Left cardiac atrium (tissue), 4 donors: ENCODE results near the gene RASGRP3. TPM values are rescaled to one million over a fixed set of nuclear protein-coding genes. Genes with fewer than 3 reads are reported as not detected.

Experiments
- ATAC-seq, 2 donors: fragments of 200-7000 bp; cut with Tn5 transposase; one replicate each; pipeline ENCODE4 v1.9.1; 2020; ENCODE audit warnings: mild to moderate bottlenecking in 2 of 2, moderate library complexity in 2 of 2
- DNase-seq: peaks from one replicate; pipeline ENCODE4 v3.0.0-alpha.2; 2020
- intact Hi-C, 2 donors: fragments of 100-400 bp; cut with DNase I; formaldehyde crosslinking; loops; one replicate each; pipeline versions ENCODE4 v1.14.1 to v1.15.1; 2022 to 2023
- total RNA-seq, 2 donors: library from RNA; stranded (reverse); fragmentation: NEBNext Ultra II Directional; extraction: Animal tissue kit (Norgen Biotek cat#: 25700); gene quantifications; one replicate each; pipeline ENCODE4 v1.2.1, GENCODE V29; 2021
- donor health status: DM: no; HTN: yes; CAD: no.
- donor health status: DM: no; HTN: yes; CAD: no; lungs with severe emphysema.
- donor health status: DM: yes; HTN: yes; CAD: no.
- donor health status: Dilated cardiomyopathy.

Gene RASGRP3
- total RNA-seq, 2 donors from 2014 or later = 39.9 to 53.7 TPM

DNA sequence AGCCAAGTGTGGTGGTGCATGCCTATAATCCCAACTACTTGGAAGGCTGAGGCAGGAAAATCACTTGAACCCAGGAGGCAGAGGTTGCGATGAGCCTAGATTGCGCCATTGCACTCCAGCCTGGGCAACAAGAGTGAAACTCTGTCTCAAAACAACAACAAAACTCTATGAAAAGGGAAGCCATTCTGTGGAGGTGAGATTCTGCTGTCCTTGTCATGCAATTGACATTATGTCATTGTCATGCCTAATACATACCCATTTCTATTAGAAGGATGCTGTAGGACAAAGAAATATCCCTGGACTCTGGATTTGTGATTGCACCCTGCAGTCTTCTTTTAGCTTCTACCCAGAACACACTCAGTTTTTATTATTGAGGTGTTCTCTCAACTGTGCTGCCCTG is 8.6 kb downstream of the RASGRP3 start:
- ATAC-seq (no peak), DNase-seq (no peak)
- intact Hi-C loops = no loop called here

DNA sequence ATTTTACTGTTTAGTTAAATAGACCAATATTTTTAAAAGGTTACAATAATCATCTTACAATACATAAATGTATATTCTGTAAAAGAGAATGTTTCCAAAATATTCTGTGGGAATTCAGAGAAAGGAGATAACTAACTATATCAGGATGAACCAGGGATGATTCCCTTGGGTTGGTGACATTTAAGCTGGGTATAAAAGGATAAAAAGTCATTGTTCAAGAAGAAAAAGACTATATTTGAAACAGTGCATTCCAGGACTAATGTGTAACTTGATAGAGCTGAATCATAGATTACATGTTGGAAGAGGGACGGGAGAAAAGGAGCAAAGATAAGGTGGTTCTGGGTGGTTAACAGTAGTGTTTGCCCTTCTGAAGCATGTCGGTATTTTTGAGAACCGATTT is 10.1 kb downstream of the RASGRP3 start:
- DNase-seq (no peak), ATAC-seq (no peak)
- intact Hi-C loops = no loop called here

DNA sequence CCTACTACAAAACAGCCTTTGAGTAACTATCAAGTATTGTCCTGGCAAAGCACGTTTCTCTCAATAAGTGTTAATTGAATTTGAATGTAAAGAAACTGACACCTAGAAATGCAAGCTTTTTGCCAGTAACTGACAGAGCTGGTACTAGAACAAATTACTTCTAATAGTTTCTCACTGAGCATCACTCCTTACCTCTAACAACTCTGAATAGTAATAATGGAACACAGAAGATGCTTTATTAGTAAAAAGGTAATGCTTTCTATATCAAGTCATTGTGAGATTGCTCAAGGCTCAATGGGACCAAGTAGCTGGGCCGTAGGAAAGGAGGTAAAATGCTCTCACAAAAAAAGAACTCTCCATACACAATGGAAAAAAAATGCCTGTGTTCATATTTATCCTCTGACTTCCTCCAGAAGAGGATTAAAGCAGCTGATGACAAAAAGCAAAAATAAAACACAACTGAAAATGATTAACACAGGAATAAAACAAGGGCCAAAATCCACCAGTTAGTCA is 11.8 kb downstream of the RASGRP3 start:
- DNase-seq (no peak), ATAC-seq (no peak)
- intact Hi-C loops = no loop called here

DNA sequence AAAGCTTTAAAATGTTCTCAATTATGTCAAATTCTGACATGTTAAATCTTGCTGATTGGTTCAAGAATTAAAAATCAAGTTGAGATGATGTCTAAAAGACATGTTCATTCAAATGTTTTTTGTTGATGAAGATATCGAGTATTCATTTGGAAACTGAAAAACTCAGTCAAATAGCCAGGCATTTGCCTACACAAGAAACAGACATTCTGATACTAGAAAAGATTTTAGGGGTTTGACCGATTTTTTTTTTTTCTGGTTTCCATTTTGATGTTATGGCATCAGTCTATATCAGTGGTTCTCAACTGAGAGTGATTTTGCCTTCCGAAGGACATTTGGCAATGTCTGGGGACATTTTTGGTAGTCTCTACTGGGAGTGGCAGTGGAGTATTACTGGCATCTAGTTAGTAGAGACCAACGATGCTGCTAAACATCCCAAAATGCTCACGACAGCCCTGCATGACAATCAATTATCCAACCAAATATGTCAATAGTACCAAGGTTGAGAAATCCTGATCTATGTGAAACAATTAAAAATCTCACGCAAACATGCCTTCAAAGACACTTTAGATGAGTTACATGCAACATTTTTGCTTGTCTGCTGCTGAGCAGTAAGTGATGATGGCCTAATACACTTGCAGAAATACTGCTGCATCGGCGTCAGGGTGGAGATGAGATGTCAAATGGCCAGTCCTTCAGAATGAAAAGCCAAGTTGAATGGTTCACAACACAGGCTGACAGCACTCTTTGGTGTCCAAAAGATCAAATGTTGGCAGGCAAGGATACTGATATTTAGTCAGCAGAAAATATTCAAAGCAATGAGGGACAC is 12.5 kb downstream of the RASGRP3 start:
- ATAC-seq (no peak), DNase-seq (no peak)
- intact Hi-C loops = no loop called here

DNA sequence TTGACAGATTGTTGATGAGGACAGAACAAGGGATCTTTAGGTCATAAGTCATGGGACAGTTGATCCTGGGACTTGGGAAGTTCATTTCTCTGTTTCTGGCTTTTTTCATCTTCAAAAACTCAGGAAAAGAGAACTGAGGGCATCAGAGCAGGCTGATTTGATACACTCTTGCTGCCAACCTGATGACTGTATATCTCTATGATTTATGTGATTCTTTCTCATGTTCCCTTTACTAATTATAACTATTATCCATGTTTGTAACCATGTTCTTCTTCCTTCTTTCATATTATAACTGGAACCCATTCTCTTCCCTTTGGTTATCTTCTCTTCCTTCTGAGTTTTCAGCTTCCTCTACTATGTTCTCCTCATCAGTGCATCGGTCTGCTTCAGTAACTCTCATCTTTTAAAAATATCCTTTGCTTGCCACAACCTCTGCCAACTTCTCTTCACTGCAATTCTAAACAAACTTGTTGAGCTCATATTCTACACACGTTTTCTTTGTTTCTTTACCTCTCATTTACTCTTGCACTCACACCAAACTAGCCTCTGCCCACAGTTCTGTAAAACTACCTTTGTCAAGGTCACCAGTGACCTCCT is 13.5 kb downstream of the RASGRP3 start:
- DNase-seq = no peak
- no peak for ATAC-seq
- intact Hi-C loops = no loop called here

- ATAC-seq (peak in 1 of 2 donors; percentile 32), DNase-seq (no peak)
- intact Hi-C loops = no loop called here
Measured at GRCh38 chr2:33491441-33492084, 15.1 kb downstream of the RASGRP3 start.

DNA sequence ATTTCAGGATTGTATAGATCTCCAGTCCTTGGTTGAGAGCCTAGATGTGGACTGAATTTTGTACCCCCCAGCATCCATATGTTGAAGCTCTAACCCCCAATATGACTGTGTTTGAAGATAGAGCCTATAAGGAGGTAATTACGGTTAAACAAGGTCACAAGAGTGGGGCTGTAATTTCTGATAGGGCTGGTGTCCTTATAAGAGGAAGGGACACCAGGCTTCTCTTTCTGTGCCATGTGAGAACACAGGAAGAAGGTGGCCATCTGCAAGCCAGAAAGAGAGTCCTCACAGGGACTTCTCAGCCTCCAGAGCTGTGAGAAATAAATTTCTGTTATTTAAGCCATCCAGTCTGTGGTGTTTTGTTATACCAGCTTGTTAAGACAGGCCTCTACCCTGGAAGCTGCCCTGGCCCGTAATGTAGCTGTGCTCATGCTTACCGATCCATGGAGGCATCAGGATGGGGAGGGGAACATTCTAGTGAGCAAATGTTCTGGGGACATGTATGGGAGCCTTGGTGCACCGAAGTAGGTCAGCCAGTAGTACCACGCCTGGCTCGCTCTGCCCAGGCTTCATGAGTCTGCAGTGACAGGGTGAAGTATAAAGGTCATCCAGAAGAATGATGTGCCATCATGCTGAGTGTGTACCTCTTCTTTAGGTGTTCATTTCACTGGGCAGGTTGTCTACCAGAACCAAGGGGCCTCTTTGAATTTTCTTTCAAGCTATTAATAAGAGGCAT is 16.1 kb downstream of the RASGRP3 start:
- ATAC-seq = no peak
- intact Hi-C loops = no loop called here
- no peak for DNase-seq

GRCh38 chr2:33494155-33494779 is 17.8 kb downstream of the RASGRP3 start:
- DNase-seq = no peak
- intact Hi-C loops = no loop called here

GRCh38 chr2:33494877-33495641 is 18.6 kb downstream of the RASGRP3 start:
- no peak for DNase-seq
- no peak for ATAC-seq
- intact Hi-C loops = no loop called here

More at GRCh38 chr2:33494155-33494779, 17.8 kb downstream of the RASGRP3 start:
- ATAC-seq = no peak

DNA sequence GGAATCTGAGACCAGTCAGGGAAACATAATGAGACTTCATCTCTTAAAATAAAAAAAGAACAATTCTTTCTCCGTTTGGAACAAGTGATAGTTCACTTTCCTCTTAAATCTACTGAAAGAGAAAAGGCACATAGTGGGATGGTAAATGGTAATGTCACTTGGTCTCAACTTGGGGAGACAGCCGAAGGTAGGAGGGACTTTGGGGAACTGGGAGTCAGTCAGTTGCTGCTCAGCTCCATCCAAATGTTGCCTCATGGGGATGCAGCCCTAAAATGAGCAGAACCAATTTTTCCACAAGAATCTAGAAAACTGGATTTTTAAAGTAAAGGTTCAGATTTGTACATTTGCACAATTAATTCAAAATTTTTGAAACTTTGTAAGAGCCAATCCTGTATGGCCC is 19.2 kb downstream of the RASGRP3 start:
- ATAC-seq (no peak), DNase-seq (no peak)
- intact Hi-C loops = no loop called here

DNA sequence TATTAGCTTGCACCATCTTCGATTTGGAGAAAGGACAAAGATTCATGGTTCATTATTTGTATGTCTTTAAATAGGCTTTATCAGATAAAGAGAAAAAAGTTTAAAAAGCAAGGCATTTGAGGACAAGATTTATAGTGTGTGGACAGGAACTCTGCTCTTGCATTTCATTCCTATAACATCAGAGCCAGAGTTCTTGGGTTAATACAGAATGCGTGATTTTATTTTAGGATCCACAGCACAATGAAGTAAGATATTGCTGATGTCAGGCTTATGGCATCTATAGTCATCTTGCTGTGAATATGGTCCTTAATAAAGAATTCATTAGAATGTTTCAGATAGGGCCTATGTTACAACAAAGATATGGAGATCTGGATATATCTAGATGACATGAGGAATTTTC is 19.7 kb downstream of the RASGRP3 start:
- ATAC-seq (no peak), DNase-seq (no peak)
- intact Hi-C loops = no loop called here

DNA sequence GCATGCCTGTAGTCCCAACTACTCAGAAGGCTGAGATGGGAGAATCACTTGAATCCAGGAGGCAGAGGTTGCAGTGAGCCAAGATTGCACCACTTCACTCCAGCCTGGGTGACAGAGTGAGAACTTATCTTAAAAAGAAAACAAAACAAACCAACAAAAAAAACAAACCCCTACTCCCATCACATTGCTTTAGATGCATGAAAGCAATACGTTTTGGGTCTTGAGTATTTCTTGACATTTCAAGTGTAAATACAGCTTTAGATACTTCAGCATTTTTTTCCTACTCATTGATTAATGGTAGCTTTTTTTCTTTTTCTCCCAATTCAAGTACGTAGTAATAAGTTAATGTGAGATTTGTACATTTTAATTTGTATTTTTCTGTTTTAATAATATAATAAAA is 20.3 kb downstream of the RASGRP3 start:
- intact Hi-C loops = no loop called here
- ATAC-seq (no peak), DNase-seq (no peak)

DNA sequence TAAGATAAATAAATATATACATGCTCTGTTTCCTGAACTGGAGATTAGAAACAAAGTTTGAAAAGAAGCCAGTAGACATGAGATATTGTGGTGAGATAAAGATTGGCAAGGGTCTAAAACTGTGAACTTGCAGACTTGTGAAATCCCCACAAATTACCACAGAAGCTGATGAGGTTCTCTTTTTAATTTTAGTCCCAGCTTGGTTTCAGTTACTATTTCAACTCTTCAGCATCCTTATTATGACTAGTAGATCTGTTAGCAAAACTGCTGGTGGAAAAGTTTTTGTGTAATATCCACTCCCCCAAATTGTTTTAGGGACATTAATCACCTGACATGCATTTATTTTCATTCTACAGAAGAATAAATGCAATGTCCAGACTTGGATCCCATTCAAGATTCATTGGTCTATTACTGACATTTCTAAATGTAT is 20.8 kb downstream of the RASGRP3 start:
- ATAC-seq = no peak
- intact Hi-C loops = no loop called here
- DNase-seq = no peak

DNA sequence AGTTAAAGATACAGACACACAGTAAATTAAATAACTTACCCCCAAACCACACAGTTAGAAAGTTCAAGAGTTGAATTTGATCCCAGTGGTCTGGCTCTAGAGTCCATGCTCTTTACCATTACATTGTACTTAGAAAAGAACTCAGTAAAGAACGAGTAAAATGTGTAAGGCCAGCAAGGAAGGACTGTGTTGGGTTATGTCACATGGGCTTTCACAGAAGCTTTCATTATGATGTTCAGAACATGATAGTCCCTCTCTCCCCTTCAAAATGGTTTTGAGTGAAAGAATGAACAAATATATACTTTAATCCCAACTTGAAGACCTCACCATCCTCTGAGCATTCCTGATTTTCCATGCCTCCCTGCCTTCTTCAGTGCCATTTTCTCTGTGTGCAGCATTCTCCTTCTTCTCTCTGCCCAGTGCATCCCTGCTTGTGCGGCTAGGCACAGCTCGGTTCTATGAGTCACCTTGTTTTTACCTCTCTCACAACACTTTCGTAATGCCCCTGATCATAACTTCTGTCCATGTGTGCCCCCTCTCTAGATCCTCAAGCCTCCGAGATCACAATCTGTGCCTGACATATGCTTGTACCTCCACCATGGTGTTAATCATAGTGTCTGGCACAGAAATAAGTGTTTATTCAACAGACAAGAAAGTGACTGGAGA is 22.0 kb downstream of the RASGRP3 start:
- DNase-seq = no peak
- no peak for ATAC-seq
- intact Hi-C loops = no loop called here

DNA sequence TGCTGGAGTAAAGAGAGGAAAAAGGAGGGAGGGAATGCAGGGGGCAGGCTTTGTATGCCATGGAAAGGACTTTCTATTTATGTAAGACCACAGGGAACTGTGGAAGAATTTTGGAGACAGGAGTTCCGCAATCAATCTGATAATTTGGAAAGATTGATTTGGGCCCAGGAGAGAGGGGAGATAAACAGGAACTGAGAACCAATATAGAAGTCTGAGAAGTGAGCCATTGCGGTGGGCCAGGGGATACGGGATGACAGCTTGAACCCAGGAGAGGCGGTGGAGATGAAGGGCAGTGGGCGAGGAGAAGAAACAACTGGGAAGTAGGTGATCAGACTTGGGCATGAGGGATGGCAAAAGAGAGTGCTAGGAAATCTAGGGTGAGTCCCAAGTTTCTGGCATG is 23.7 kb downstream of the RASGRP3 start:
- no peak for DNase-seq
- intact Hi-C loops = loop anchor here in 1 of 2 donors (2.0 kb wide), 1 partner anchor 21 kb away; no protein-coding TSS in a partner anchor
- ATAC-seq = no peak

DNA sequence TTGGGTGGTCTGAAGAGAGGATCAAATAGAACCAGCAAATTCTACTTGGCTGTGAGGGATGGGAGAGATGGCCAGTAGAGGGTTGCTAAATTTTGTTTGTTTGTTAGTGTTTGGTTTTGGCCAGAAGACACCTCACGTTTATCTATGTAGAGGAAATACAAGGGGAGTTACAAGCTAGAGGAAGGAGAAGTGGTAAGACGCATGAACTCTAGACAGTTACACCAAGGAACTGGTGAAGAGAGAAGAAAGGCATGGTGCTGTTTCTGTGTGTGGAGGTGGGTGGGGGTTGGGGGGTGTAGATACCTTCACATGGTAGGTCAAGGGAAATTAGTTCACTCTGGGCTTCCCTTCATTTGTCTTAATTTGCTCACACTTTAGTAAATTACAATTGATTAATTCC is 25.6 kb downstream of the RASGRP3 start:
- no peak for DNase-seq
- ATAC-seq = no peak
- intact Hi-C loops = no loop called here

- intact Hi-C loops = no loop called here
- ATAC-seq = no peak
- DNase-seq = no peak
Measured at GRCh38 chr2:33503002-33503401, 26.6 kb downstream of the RASGRP3 start.

GRCh38 chr2:33505966-33506365 is 29.5 kb downstream of the RASGRP3 start:
- DNase-seq (no peak), ATAC-seq (no peak)
- intact Hi-C loops = no loop called here
